HG03159 (cell line): ENCODE results near the gene CDC42BPG.

Experiments used
- ATAC-seq: cut with Tn5 transposase; IDR thresholded peaks from one replicate; pipeline ENCODE4 v1.9.1; 2021; ENCODE audit warnings: mild to moderate bottlenecking, moderate library complexity; ENCODE audit not compliant: unreplicated experiment

Gene CDC42BPG

DNA sequence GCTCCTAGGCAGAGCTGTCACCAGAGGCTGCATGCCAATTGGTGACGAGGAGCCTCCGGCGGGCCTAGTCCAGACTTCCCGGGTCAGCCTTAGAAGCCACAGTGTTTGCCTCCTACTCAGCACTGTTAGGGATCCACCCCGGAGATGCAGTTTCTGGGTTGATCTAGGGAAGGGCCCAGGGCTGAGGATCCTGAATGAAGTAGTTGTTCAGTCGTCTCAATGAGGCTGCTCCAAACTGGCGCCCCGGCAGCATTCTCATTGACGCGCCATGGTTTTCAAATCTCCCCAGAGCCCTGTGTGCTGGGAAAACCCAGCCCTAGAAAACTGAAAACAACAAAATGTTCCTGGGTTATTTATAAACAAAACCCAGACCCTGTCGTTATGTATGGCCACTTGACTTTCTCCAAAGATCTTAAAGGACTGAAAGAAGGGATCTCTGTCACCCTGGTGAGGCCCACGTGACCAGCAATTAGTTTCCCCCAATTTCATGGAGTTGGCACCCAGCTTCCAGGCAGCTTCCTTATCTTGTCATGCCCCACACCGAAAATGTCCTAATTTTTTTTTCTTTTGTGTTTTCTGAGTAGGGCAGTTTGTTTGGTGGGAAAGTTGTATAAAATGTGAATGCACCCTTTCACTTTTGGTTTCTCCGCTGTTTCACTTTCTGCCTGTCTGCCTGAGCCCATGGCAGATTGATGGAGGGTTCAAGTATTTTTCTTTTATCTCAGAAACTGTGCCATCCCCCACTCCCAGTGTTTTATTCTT, 36.0 kb upstream of the CDC42BPG start:
- ATAC-seq = no peak

- no peak for ATAC-seq
Observed at GRCh38 chr11:64879244-64879900, 34.9 kb upstream of the CDC42BPG start.

DNA sequence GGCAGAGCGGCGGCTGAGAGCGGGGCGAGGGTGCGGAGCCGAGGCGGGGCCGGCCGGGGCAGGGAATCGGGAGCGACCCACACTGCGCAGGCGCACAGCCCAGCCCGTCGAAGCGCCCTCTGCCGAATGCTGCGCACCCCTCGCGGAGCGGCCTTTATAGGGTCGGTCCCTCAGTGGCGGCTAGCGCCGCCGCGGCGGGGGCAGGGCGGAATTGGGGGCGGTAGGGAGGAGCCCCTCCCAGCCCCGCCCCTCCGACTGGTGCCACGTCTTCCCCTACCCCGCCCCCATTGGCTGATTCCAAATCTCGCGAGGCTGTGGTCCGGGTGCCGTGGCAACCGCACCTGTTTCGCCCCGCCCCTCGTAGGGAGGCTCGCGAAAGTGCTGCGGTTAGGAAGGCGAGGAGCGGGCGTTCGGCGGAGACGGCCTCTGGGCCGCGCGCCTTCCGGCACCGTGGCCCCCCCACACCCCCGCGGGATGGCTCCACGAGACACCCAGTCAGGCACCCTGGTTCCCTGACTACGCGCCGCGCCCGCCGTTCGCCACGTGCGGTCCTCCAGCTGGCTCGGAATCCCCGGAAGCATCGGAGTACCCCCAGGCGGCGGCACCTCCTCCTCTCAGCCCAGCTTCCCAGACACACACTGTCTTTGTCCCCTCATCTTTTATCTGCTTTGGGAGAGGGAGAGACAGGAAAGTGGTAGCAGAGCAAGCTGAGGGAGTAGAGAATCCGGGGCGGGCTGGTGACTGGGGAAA, 34.2 kb upstream of the CDC42BPG start, which contains the start of gene EHD1:
Gene EHD1 (minus strand): TSS at position 128 of the 750 bp plus-strand sequence. CDS start 157 bp downstream, outside the sequence.
- peak; percentile 57 for ATAC-seq

DNA sequence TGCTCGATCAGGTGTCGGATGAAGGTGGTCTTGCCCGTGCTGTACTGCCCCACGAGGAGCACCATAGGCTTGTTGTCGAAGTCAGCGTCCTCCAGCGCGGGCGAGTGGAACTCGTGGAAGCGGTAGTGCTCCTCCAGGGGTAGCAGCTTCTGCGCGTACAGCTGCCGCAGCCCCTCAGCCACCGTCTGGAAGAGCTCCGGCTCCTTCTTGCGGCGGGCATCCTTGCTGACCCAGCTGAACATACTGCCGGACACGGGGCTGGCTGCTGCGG, 33.7 kb upstream of the CDC42BPG start:
- peak; percentile 9 for ATAC-seq

DNA sequence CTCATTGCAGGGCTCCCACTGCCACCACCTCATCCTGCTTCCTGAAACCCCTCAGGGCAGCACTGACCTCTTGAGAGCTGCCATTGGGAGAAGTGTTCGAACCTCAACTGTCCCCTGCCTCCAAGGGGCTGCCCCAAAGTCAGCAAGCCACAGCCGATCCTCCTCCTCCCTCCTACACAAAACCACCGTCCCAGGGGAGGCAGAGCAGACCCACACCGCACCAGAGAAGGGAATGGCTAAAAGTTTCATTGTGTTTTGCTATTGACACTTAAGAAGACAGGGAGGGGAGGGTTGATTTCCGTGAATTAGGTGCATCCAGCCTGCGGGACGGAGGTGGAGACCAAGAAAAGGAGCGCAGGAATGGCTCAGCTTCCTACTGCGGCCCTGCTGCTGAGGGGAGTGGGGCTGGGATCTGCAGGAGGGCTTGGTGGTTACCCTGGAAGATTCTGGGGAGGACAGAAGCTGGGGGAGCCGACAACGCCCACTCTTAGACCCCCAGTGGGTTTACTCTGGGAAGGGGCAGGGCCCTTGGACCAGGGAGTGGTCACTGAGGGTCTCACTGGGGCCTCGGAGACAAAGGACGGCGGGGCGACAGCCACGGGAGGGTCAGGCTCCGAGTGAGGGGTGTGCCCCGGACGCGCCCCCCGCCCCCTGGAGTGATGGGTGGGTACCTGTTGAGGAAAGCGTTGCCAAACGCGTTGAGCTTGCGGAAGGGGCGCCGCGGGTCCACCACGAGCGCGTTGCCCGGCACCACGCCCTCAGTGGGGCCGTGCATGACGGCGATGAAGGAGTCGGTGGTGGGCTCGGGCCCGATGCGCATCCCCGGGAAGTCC, 33.2 kb upstream of the CDC42BPG start:
- no peak for ATAC-seq

GRCh38 chr11:64876835-64877341, 32.4 kb upstream of the CDC42BPG start:
- ATAC-seq = no peak

DNA sequence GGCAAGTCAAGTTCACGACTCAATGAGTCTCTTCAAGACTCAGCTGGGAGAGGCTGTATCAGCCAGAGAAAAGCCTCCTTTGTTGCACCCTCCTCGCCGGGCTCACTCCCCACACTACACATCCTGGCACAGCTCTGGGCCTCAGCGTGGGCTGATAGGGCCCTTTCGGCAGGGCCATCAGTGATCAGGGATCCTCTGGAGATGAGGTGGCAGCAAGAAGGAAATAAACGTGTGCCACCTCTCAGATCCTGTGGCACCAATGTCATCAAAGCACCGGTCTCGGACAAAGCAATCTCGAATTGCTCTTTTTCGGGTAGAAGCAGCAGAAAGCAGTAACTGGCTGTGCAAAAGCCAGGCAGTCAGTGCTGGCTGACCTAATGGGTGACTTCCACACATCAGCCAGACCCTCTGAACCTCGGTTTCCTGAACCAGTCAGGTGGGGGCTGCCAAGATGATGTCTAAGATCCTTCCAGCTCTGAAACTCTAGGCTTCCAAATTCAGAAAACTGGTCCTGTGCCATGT, 31.8 kb upstream of the CDC42BPG start:
- ATAC-seq = no peak

- ATAC-seq = no peak
Observed at GRCh38 chr11:64875369-64876228, 31.1 kb upstream of the CDC42BPG start.

DNA sequence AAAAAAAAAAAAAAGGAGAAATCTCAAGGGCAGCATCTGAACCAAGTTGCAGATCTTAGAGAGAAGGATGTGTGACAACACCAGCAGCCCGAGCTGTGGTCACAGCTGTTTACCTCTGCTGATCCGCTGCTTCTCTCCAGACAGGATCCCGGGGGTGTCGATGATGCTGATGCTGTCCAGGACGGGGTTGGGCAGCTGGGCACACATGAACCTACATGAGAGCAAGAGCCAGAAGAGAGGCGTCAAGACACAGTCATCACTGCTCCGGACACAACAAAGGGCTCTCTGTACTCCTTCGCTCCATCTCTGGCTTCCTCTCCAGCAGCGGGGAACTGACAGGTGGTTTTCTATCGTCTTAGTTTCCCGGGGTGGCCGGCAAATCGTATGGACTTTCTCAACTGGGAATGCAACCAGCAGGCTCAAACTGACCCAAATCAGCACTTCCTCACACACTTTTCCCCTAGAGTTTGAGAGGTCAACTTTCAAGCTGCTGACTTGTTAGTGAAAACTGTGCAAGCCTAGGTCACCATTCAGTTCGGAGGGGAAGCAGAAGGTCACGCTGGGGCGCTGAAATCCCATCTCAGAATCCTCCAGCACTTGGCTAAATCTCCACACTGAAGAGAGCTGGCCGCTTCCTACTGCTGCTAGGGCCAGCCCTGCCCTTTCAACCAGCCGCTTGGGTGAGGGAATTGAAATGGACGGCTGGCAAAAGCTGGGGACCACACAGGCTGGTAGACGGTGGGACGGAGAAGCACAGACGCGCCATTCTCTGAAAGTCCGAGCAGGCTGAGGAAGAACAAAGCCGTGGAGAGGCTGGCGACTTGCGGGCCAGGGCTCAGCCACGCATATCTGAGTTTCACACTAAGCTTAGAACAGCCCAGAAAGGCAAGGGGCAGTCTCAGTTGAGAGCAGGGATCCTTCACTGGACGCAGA, 30.1 kb upstream of the CDC42BPG start:
- ATAC-seq = no peak

DNA sequence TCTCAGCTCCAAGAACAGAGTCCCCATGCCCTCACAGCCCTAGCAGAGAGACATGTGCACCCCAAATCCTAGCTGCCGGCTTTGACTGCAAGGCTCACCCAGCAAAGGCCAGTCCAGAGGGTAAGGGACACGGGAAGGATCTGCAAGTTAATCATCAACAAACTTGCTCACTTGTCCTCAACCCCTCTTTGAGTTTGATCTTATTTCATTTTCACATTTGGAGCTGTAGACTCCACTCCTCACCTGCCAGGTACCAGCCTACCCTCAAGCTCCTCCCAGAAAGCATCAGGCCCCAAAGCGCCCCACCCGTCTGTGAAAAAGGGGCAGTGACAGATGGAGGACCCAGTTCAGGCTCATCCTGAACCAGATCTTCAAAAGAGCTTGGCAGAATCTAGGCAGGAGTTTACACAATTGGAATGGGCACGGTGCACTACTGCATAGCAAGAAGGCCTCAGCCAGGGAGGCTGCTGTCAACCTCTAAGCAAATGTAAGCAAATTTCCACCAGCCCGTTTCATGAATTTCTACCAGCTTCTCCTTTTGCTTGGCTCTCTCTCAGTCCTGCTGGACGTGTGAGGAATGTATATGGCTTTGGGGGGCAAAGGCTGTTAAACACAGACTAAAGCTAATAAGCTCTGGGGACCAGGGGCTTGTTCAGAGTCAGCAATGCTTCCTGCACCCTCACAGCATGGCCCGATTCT, 28.5 kb upstream of the CDC42BPG start:
- no peak for ATAC-seq

DNA sequence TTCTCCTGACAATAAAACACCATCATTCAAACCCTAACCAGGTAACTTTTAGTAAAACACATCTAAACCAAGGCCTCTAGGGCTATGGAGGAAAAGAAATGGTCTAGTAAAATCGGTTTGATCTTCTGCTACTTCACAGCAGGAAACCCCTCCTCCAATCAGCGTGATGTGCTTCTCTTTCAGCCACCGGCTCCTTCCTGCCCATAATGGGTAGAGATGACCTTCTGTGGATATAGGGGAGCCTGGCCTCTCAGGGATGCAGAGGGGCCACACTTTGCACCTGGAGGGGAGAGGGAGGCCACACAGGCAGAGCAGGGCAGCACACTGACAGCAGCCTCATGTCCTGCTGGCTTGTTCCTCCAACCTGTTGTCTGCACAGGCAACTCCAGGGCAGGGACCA, 27.0 kb upstream of the CDC42BPG start:
- no peak for ATAC-seq

DNA sequence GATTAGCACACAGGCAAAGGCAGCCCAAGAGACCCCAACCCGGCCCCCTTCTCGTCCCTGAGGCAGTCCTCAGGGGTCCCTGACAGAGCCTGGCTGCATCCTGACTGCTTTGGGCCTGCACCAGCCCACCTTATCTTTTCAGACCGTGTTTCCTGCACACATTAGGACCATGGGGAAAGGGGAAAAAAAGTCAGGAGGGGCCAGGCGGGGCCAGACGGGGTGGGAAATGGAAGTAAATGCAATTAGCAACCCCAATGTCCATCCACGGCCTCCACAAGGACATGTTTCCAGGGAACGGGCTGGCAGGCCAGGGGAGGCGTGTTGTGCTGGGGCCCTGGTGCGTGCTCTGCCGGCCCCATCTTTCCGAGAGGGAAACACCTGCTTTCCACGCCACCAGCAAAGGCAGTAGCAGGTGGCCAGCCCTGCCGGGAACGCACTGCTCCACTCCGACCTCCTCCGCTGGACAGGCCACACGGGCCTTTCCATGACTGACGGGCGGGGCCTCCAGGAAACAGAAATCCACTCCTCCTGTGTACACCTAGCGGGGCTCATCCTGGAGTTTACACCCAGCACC, 26.5 kb upstream of the CDC42BPG start:
- ATAC-seq = no peak

DNA sequence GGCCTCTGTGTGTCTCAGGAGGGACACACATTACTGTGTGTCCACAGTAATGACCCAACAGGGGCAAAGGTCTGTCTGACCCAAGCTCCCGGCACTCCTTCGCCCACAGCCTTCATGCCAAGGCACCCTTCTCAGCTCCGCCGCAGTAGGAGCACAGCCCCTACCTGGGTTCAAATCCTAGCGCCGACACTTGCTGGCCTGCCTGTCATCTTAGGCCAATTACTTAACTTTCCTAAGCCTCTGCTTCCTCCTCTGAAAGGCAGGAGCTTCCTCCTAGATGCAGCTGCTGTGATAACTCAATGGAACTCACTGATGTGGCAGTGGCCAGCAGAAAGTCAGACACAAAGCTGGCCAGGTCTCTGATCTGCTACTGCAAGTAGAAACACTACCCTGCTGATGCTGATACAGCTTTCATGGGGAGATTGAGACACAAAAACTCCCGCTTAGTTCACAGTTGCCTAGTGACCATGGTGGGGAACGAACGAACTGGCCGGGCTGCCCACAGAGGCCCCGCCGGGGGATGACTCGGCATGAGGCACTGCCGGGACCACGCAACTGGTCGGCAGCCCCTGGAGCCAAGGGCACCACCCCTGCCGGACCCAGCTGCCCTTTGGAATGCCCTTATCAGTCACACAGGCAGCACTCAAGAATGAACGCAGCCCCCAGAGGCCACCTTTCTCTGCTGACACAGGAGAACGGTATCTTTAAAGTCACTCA, 25.9 kb upstream of the CDC42BPG start:
- no peak for ATAC-seq

GRCh38 chr11:64869571-64870175, 25.2 kb upstream of the CDC42BPG start:
- ATAC-seq = no peak

DNA sequence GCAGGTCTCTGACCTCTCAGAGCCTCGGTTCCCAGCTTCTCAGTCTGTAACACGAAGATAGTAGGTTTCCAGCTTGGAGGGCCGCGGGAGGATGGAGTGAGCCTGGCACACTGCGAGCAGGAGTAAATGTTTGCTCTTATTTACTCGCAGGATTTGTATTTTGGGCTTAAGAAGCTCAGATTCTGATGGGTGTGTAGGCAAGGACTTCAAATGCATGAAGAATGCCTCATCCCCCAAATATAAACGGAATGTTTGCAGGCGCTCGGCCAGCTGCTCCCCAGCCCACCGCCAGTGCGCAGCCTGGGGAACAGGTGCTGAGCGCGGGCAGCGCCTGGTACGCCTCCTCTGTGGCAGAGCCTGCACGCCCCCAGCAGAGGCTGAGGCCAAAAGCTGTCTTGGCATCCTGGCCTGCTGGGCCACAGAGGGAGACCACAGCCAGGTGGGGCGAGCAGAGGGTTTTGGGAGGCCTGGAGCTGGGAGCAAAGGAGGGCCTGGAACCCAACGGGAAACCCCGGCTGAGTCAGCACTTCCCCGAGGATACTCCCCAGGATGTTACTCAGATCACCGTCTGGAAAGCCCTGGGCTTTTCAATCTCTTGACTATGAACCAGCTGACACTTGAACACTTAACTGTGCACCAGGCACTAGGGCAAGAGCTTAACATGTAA, 24.6 kb upstream of the CDC42BPG start:
- ATAC-seq = no peak
